Kasumi-1 (cell line): ENCODE data around the gene SUMO3.

Source experiments
- DNase-seq, 2 experiments: peaks; one replicate each; lab custom pipeline; 2025; lab: John Stamatoyannopoulos, UW

SUMO3 gene

GRCh38 chr21:44779417-44780136 lies 38.3 kb downstream of the SUMO3 start:
- no peak for DNase-seq

DNA sequence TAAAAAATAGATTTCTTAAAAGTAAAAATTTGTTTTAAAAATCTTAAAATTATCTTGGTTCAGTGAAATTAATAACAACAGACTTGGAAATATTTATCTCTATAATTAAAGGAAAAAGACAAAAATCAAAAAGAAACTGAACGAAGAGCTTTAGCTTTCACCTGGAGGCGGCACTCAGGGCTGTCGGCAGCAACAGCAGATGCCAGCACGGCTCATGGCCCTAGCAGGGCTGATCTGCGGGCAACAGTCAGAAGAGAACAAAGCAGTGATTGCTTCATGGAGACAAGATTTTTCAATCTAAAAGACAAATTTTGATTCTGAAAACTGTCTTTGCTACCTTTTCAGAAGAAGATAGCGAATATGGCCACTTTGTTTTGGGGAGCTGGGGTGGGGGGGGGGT lies 38.9 kb downstream of the SUMO3 start:
- DNase-seq = no peak

- no peak for DNase-seq
Measured at GRCh38 chr21:44778499-44778911, 39.4 kb downstream of the SUMO3 start.

- no peak for DNase-seq
Measured at GRCh38 chr21:44778094-44778493, 39.8 kb downstream of the SUMO3 start.

DNA sequence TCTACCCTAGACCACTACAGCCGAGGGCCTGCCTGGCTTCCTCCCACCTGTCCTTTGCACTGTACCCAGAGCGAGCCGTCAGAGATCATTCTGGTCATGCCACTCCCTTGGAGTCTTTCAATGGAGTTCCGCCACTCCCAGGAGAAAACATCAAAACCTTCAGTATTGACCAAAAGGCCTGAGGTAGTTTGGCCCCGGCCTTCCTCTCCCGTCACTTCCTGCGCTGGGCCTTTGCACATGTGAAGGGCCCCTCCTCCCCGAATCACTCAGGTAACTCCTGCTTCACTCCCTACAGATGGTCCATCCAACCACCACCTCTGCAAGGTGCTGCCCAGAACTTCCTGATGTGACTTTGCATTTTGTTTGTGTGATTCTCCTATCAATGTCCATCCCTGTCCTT lies 42.9 kb downstream of the SUMO3 start:
- DNase-seq = no peak

DNA sequence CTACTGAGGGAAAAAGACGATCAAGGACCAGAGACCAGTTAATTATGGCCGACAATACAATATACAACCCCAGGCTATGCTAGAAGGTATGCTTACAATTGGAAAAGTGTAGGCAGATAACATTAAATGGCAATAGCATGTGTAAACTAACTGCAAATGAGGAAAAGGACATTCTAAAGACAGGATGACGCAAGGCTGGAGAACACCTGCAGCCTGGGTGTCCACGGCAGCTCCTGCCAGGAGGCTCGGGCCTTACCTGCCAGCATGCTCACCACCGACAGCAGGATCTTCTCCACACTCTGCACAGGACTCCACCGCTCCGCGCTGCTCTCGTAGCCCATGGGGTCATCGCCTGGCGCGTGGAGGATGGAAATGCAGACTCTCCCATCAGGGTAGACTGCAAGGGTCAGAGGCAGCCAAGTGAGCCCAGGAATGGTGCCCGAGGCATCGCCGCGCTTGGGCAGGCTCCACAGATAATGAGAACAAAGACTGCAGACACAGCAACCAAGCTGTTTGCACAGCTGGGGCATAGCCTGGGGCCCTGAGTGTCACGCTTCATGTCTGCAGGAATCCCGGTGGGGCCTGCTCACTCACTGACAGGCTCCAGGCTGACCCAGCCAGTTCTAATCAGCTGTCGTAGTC lies 44.5 kb downstream of the SUMO3 start:
- no peak for DNase-seq

GRCh38 chr21:44771896-44772525 lies 45.9 kb downstream of the SUMO3 start:
- DNase-seq = no peak

GRCh38 chr21:44767834-44768831 lies 49.7 kb downstream of the SUMO3 start:
- DNase-seq = no peak

DNA sequence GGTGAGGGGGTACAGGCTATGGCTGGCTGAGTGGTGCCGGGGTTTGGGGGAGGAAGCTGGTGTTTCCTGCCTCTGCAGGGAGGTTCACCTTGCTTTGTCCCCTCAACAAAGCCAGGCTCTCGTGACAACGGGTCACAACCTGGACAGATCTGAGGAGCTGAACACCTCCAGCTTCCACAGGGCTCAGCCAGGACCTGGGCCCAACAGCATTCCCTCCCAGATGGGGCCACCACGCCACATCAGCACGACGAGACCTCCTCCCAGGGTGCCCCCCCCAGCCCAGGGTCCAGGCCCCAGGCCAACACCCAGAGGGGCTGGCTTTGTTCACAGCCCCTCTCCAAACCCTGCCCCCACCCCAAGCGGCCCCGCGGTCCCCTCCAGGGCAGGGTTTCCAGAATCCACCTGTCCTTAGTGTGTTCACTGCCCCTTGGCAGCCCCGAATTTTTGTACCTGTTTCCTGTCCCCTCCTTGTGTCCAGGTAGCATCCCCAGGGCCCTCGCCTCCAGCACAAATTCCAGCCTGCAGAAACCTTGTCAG lies 51.0 kb downstream of the SUMO3 start:
- no peak for DNase-seq

DNA sequence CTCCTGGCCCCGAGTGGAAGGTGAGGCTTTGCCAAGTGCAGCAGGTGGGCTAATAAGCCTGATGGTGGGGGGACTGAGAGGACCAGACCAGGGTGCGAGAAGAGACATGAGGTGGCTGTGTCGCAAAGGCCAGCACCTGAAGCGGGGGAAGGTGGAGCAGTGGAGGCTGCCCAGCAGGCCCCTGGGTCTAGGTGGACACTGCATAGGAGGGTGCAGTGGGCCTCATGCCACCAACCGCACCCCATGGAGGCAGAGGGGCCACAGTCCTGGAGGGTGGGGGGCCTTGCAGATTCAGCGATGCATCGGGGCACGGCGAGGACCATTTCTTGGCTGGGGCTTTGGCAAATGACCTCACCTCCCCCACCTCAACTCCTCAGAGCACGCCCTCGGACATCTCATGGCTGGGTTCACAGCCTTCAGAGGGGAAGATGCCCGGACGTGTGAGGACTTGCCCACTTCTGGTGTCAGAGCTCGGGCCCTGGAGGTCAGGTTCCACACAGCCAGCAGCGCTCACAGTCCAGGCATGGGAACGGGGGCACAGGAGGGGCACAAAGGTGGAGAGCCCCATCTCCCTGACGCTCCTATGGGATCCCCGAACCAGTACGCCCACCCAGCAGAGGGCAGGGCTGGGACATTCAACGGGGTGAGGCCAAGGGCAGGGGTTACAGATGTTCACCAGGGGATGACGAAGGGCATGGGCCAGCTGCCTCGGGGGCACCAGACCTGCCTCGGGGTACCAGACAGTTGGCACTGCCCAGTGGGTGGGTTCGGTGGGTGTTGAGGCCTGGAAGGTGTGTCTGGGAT lies 51.6 kb downstream of the SUMO3 start:
- no peak for DNase-seq

GRCh38 chr21:44765231-44766013 lies 52.4 kb downstream of the SUMO3 start:
- DNase-seq = no peak

- no peak for DNase-seq
Measured at GRCh38 chr21:44764319-44765230, 53.3 kb downstream of the SUMO3 start.

DNA sequence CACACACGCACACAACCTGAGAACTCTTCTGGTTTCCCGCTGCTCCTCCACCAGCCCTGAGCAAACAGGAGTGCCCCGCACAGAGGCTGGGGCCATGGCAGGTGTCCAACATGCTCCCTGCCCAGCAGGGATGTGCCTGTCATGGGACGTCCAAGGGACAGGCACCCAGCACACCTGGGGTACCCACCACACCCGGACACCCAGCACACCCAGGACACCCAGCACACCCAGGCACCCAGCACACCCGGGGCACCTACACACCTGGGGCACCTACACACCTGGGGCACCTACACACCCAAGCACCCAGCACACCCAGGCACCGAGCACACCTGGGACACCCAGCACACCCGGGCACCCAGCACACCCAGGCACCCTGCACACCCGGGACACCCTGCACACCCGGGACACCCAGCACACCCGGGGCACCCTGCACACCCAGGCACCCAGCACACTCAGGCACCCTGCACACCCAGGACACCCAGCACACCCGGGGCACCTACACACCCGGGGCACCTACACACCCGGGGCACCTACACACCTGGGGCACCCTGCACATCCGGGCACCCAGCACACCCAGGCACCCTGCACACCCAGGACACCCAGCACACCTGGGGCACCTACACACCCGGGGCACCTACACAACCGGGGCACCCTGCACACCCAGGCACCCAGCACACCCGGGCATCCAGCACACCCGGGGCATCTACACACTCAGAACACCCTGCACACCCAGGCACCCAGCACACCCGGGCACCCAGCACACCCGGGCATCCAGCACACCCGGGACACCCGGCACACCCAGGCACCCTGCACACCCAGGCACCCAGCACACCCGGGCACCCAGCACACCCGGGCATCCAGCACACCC lies 54.2 kb downstream of the SUMO3 start:
- DNase-seq = no peak

DNA sequence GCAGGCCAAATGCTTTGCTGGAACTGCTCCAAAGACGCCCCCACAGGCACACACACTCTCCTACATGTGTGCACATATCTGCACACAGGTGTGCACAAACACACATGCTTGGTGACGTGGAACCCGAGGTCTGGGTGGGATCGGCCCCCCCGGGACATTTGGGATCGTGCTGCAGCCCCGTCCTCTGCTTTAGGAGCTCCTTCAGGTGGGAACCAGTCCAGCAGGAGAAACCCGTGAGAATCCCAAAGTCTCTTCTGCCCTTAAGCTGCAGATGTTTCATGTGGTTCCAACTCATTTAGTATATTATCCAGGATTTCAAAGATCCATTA lies 54.8 kb downstream of the SUMO3 start:
- no peak for DNase-seq

DNA sequence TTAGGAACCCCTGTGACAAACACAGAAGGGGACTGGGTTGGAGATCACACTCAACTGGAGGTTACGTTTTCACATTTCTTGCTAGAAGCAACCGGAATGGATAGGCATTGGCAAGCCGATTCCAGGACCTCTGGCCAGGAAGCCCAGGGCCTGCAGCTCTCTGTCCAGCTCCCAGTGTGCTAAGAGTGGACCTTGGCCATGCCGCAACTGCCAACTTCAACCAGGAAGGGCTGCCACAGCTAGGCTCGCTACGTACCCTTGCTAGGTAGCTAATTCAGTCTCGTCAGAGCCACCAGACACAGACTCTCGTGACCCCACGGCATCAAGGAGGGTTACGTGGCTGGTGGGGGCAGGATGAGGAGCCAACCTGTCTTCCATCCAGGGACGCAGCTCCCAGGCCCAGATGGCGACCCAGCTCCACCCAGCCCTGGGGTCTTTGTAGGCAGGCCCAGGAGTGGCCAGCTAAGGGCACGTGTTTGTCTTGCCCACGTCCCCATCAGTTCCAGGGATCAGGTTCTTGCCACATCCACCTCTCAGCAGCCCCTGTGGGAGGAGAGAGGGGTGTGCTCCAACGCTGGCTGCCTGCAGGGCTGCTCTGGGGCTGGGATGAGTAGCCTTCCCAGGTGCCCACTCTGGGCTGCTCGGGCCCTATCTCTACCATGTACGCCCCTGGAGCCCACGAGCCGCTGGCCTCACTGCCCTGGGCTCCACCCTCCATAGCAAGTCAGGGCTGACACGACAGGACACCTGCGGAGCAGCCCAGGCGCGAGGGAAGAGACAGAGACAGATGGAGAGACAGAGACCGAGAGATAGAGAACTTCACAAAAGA lies 55.4 kb downstream of the SUMO3 start:
- no peak for DNase-seq

DNA sequence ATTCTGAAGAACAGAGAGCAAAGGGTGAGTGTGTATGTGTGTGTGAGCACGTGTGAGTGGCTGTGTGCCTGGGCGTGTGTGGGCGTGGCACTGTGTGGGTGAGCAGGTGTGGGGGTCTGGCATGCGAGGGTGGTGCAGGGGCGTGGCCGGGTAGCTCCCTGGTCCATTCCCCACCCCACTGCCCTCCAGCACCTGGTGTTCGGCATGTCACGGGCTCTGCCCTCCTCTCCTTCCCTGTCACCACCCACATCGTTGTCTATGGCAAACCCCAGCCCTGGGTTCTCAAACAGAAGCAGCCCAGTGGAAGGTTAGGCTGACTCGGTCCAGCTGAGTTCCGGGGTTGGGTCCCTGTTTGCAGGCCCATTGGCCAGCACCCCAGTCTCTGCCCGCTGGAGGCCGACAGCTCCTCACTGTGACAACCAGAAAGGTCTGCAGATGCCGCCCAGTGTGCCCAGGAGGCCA lies 56.1 kb downstream of the SUMO3 start:
- no peak for DNase-seq

DNA sequence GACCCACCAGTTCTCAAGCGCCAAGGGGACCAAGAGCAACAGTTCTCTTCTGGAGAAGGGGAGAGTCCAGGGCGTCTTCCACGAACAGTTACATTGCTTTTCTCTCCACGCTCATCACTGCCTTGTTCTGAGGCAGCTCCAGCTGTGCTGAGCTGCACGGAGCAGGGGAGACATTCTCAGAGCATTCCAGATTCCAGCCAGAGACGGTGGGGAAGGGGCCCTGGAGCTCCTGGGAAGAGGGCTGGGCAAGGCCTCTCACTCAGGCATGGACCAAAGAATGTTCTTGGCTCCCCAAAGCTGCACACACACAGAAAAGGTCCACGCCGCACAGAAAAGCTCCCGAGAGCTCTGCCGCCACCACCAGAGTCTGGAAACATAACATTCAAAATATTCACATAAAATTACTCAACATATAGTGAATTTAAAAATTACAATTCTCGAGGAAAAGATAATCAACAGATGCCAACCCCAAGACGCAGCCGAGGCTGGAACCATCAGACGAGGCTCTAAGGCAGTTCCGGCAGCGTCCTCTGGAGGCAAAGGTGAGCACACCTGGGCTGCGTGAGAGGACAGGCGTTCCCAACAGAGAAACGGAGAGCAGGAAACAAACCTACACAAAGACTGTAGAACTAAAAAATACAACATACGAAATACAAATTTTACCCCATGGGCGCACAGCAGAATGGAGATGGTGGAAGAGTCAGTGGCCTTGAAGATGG lies 56.7 kb downstream of the SUMO3 start:
- no peak for DNase-seq
